Naive B cell (primary cell): ENCODE measurements around the gene BCAR3. TPM values are rescaled to one million over a fixed set of nuclear protein-coding genes. Genes with fewer than 3 reads are reported as not detected.
"Not testable (repeated sequence)": the region's sequence is repeated elsewhere in the genome, so short reads cannot be mapped to it uniquely, and the experiment has no call there.

ENCODE experiments used
- ATAC-seq, 2 donors: fragments of 150-1000 bp; cut with Tn5 transposase; 2 replicates each; pipeline ENCODE4 v1.10.0; 2021; ENCODE audit warnings: low read depth in 2 of 2, mild to moderate bottlenecking in 2 of 2, moderate library complexity in 2 of 2
- DNase-seq: peaks from one replicate; pipeline ENCODE4 v3.0.0; 2022
- H3K27ac Mint-ChIP-seq, 6 donors: one replicate each; pipeline ENCODE4 v1.8.0; 2020 to 2022; ENCODE audit warnings: mild to moderate bottlenecking in 6 of 6, mixed read lengths in 6 of 6, moderate library complexity in 5 of 6, inconsistent platforms in 2 of 6
- H3K27me3 Mint-ChIP-seq, 3 donors: one replicate each; pipeline ENCODE4 v1.8.0; 2021 to 2022; ENCODE audit warnings: mixed read lengths in 3 of 3, mild to moderate bottlenecking in 1 of 3
- H3K36me3 Mint-ChIP-seq, 2 donors: one replicate each; pipeline ENCODE4 v1.8.0; 2020 to 2022; ENCODE audit warnings: mixed read lengths in 2 of 2, inconsistent platforms in 1 of 2, mild to moderate bottlenecking in 1 of 2
- H3K4me1 Mint-ChIP-seq, 3 donors: one replicate each; pipeline ENCODE4 v1.8.0; 2020 to 2022; ENCODE audit warnings: mixed read lengths in 3 of 3, inconsistent platforms in 1 of 3, mild to moderate bottlenecking in 1 of 3, moderate library complexity in 1 of 3
- H3K4me3 Mint-ChIP-seq, 8 donors: one replicate each; pipeline ENCODE4 v1.8.0; 2020 to 2022; ENCODE audit warnings: mild to moderate bottlenecking in 8 of 8, mixed read lengths in 8 of 8, moderate library complexity in 8 of 8, inconsistent platforms in 2 of 8
- H3K9me3 Mint-ChIP-seq, 7 donors: one replicate each; pipeline ENCODE4 v1.8.0; 2020 to 2022; ENCODE audit warnings: mixed read lengths in 7 of 7, mild to moderate bottlenecking in 5 of 7, inconsistent platforms in 2 of 7, moderate library complexity in 1 of 7
- polyA plus RNA-seq, 6 donors: library from polyadenylated mRNA; unstranded; fragments of 300-500 nt; fragmentation: Illumina TruSeq; gene quantifications; one replicate each; pipeline ENCODE4 v1.2.3, GENCODE V29; 2021; ENCODE audit warnings: low read depth in 6 of 6

BCAR3 gene
- polyA plus RNA-seq, 6 donors from 2014 or later: 0.73 to 3.2 (median 1.7) TPM; not detected in 1

DNA sequence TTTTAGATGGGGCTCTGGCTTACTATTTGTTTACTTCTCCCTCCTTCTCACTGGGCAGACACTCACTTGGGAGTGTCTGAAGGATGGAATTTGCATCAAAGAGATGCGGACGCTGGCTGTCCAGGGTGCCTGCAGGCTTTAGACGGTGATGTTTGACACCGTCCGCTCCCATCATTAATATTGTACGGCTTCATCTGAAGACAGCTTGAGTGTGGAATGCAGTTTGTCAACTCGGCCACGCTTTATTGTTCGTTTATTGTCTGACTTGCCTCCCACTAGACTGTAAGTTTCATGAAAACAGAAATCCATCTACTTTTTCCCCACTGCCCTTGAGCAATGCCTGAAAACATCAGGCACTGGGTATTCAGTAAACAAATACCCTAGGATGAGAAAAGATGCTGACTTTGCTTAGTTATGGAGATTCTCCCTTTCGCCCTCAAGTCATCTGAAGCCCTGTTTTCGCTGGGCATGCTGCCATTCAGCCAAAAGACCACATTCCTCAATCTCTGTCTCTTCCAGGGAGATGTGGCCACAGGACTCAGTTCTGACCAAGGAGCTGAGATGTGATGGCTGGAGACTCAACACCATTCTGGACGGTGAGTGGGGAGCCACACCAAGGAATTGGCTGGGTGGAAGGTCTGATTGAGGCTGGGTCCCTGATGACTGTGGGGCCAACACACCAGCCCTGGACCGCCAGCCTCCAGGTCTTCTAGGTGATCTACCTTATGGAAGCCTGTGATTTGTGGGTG, 87.6 kb downstream of the BCAR3 start:
- no peaks in the 10 kb centered on the region for H3K9me3 Mint-ChIP-seq
- DNase-seq (no peak), ATAC-seq (no peak)
- H3K36me3 Mint-ChIP-seq: peaks cover 0 to 7% of the 10 kb centered on the region in 2 donors
- no peaks in the 10 kb centered on the region for H3K27me3 Mint-ChIP-seq
- peak overlapping the region in 1 of 8 donors; percentile 59 for H3K4me3 Mint-ChIP-seq
- H3K27ac Mint-ChIP-seq: peak overlapping the region in 2 of 6 donors; percentile 36 to 57
- peaks cover 16 to 19% (median 17%) of the 10 kb centered on the region in 3 donors for H3K4me1 Mint-ChIP-seq

GRCh38 chr1:93592551-93592949, 89.1 kb downstream of the BCAR3 start:
- DNase-seq (no peak), ATAC-seq (no peak)
- Mint-ChIP-seq H3K9me3 (no peaks in the 10 kb centered on the region), H3K36me3 (peaks cover 13 to 17% of the 10 kb centered on the region in 2 donors), H3K4me1 (peaks cover 18 to 30% (median 22%) of the 10 kb centered on the region in 3 donors), H3K27me3 (no peaks in the 10 kb centered on the region), H3K27ac (peak overlapping the region in 5 of 6 donors; percentile 8 to 93 (median 76)), H3K4me3 (peak overlapping the region in 4 of 8 donors; percentile 7 to 75 (median 60))

DNA sequence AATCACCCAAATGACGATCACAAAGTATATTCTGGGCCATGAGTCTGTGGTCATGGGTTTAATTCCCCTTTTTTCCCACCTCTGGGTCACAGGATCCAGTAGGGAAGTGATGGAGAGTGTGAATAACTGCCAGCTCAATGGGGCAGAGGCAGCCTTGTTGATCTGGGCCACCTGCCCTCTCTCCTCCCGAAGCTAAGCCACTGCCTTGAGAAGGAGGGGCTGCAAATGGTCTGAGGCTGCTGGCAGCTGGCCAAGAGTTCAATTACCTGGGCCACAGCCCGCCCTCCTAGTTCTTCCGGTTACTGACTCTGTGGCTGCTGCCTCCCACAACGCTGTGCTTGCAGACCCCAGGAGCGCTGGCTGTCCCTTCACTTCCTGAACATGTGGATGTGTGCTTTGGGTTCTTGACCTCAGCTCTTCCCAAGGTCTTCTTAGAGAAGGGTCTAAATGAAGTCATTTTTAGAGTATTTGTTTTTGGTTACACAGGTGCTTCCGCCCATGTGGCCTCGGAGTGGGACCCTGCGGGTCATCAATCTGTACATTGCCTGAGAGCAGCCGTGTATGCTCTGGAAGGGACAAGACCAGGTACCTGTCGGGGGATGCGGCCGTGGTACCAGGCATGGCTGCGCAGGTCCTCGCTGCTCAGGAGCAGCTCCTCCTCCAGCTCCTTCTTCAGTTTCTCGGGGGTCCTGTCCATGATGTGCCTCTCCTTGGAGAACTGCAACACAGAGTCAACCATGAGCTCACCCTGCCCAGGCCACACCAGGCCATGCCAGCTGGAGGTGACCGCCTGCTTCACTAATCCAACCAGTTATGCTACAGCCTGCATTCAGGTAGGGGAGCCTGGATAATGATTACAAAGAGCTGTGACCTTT, 89.7 kb downstream of the BCAR3 start:
- Mint-ChIP-seq H3K9me3 (no peaks in the 10 kb centered on the region), H3K4me3 (peak overlapping the region in 6 of 8 donors; percentile 59 to 88 (median 72)), H3K27ac (peak overlapping the region in 4 of 6 donors; percentile 76 to 93 (median 84)), H3K36me3 (peaks cover 13 to 17% of the 10 kb centered on the region in 2 donors), H3K4me1 (peaks cover 18 to 30% (median 22%) of the 10 kb centered on the region in 3 donors), H3K27me3 (no peaks in the 10 kb centered on the region)
- peak; percentile 31 for DNase-seq
- ATAC-seq: peak; percentile 68 to 72

GRCh38 chr1:93591291-93591675, 90.4 kb downstream of the BCAR3 start:
- not testable (repeated sequence) for DNase-seq, ATAC-seq, H3K27me3 Mint-ChIP-seq, H3K9me3 Mint-ChIP-seq
- peaks cover 15 to 17% of the 10 kb centered on the region in 2 donors for H3K36me3 Mint-ChIP-seq
- H3K4me3 Mint-ChIP-seq: peak overlapping the region in 3 of 8 donors; percentile 70 to 75 (median 74)
- H3K4me1 Mint-ChIP-seq: peaks cover 18 to 30% (median 22%) of the 10 kb centered on the region in 3 donors
- H3K27ac Mint-ChIP-seq: peak overlapping the region in 1 of 6 donors; percentile 76

DNA sequence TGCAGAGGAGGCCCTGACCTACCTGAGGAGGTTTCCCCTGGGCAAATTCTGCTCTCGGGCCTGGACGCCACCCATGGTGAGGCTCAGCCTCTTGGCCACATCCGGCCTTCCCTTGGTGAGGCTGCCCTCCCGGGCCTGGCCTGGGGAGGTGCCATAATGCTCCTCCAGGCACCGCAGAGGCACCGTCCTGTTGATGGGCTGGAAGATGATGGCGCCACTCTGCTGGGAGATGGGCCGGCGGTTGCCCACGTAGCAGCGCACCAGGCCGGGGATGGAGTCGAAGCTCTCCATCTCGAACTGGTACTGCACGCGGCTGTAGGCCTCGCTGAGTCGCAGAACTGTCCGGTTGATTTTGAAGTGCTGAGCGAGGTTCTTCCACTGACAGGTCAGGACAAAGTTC, 92.7 kb downstream of the BCAR3 start:
- H3K9me3 Mint-ChIP-seq: no peaks in the 10 kb centered on the region
- no peak for DNase-seq
- no peak for ATAC-seq
- H3K27ac Mint-ChIP-seq: no peak overlapping the region
- no peaks in the 10 kb centered on the region for H3K27me3 Mint-ChIP-seq
- H3K4me1 Mint-ChIP-seq: peaks cover 18 to 30% (median 20%) of the 10 kb centered on the region in 3 donors
- peaks cover 20 to 25% of the 10 kb centered on the region in 2 donors for H3K36me3 Mint-ChIP-seq
- H3K4me3 Mint-ChIP-seq: no peak overlapping the region

GRCh38 chr1:93588206-93588605, 93.4 kb downstream of the BCAR3 start:
- H3K27ac Mint-ChIP-seq: peak overlapping the region in 2 of 6 donors; percentile 48 to 85
- no peak for ATAC-seq
- no peaks in the 10 kb centered on the region for H3K9me3 Mint-ChIP-seq
- no peak overlapping the region for H3K4me3 Mint-ChIP-seq
- H3K27me3 Mint-ChIP-seq: no peaks in the 10 kb centered on the region
- DNase-seq: no peak
- H3K4me1 Mint-ChIP-seq: peaks cover 18 to 30% (median 20%) of the 10 kb centered on the region in 3 donors
- H3K36me3 Mint-ChIP-seq: peaks cover 20 to 27% of the 10 kb centered on the region in 2 donors

GRCh38 chr1:93587354-93587753, 94.3 kb downstream of the BCAR3 start:
- peaks cover 20 to 33% of the 10 kb centered on the region in 2 donors for H3K36me3 Mint-ChIP-seq
- H3K4me3 Mint-ChIP-seq: no peak overlapping the region
- DNase-seq (no peak), ATAC-seq (no peak)
- no peaks in the 10 kb centered on the region for H3K9me3 Mint-ChIP-seq
- peaks cover 15 to 28% (median 16%) of the 10 kb centered on the region in 3 donors for H3K4me1 Mint-ChIP-seq
- H3K27ac Mint-ChIP-seq: no peak overlapping the region
- H3K27me3 Mint-ChIP-seq: no peaks in the 10 kb centered on the region

- Mint-ChIP-seq H3K9me3 (no peaks in the 10 kb centered on the region), H3K4me3 (no peak overlapping the region), H3K27me3 (no peaks in the 10 kb centered on the region), H3K4me1 (peaks cover 4 to 17% (median 4%) of the 10 kb centered on the region in 3 donors), H3K36me3 (peaks cover 20 to 33% of the 10 kb centered on the region in 2 donors), H3K27ac (no peak overlapping the region)
- ATAC-seq (no peak), DNase-seq (no peak)
These were observed 96.3 kb downstream of the BCAR3 start for GRCh38 chr1:93585059-93585966.

DNA sequence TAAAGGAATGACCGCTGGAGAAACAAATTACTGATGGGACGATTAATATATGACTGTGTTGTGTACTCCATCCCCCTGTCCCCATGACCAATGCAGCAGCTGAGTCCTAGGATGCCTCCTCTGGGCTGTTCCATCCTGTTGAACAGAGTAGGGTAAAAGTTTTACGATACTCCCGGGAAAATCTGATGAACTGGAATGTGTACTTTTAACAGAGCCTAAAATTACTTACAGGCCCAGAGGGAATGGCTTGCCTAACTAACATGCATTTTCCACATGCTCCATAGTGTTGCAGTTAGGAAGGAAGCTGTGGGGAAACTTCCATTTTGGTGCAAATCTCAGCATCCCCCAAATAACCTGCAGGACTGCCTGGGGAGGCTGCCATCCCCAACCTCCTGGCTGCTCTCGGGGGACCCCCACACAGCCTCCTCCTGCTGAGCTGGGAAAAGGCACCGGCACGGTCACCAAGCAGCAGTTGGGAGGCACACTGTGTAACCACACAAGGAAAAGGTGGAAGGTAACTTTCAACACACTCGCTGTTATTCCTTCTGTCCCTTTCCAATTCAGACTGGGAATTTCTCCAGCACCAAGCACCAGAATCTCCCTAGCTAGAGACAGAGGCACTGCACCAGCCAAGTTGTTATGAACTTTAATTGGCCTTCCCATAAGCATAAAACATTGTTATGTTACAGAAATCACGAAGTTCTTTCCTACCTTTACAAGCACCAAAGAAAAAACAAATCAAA, 97.2 kb downstream of the BCAR3 start:
- Mint-ChIP-seq H3K27me3 (no peaks in the 10 kb centered on the region), H3K9me3 (no peaks in the 10 kb centered on the region), H3K4me3 (no peak overlapping the region), H3K4me1 (peaks cover 3 to 14% (median 4%) of the 10 kb centered on the region in 3 donors), H3K36me3 (peaks cover 20 to 30% of the 10 kb centered on the region in 2 donors), H3K27ac (no peak overlapping the region)
- no peak for ATAC-seq
- no peak for DNase-seq

DNA sequence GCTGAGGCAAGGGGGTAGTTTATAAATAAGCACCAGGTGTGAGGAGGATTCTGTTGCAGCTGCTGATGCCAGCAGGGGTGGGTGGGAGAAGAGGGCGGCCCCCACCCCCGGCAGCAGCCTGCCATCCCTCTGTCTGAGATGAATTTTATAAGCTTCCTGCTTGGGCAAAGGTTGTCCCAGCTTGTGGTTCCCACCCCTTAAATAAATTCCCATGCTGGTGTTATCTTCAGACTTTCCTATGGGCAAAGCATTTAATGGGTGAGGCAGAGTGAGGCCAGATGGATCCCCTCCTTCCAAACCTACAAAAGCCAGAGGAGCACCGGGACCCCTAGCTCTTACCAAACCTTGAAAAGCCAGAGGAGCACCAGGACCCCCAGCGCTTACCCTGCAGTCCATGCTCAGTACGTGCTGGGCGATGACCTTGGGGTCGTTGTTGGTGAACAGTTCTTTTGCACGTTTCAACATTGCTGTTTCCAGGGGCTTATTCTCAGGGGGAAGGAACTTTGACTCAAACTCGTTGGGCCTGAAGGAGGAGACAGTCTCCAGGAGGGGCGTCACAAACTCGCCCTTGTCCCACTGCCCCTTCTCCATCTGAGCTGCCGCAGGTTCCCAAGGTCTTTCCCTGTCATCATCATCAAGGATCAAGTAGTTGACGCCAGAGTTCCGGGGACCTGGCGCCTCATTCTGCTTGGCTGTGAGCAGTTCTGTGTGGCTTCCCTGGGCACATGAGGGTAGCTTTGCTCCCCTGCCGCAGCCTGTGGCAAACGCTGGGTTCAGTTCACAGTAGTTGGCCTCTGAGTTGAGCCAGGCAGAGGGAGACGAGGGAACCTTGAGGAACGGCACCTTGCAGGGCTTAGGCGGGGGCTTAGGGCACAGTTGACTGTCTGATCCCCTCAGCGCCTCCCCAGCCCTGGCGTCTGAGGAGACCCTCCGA, 99.5 kb downstream of the BCAR3 start:
- peaks cover 7 to 16% of the 10 kb centered on the region in 2 donors for H3K36me3 Mint-ChIP-seq

DNA sequence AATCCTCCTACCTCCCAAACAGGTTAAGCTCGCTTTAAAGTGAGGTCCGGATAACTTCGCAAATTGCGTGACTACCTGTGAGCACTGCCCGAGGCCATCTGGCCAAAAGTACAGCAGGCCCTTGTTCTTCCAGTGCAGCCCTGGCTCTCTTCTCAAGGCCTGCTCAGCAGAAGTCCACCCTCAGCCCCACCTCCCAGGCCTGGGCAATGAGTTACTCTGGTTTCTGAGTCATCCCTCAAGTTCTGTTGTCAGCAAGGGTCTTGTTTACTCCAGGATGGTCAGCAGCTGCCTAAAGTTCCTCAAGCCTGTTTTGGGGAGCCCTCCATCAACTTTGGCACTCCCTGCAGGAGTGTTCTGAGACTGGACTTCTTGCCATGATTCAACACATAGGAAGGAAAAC, 101.7 kb downstream of the BCAR3 start:
- Mint-ChIP-seq H3K36me3 (peaks cover 0 to 14% of the 10 kb centered on the region in 2 donors), H3K27me3 (no peaks in the 10 kb centered on the region), H3K27ac (peak overlapping the region in 1 of 6 donors; percentile 44), H3K4me1 (no peaks in the 10 kb centered on the region), H3K9me3 (no peaks in the 10 kb centered on the region), H3K4me3 (no peak overlapping the region)
- DNase-seq (no peak), ATAC-seq (no peak)

More for the DNA sequence above, 99.5 kb downstream of the BCAR3 start:
- H3K4me1 Mint-ChIP-seq: no peaks in the 10 kb centered on the region
- H3K27ac Mint-ChIP-seq: peak overlapping the region in 1 of 6 donors; percentile 76
- peak overlapping the region in 1 of 8 donors; percentile 25 for H3K4me3 Mint-ChIP-seq
- ATAC-seq: no peak
- no peaks in the 10 kb centered on the region for H3K27me3 Mint-ChIP-seq
- no peaks in the 10 kb centered on the region for H3K9me3 Mint-ChIP-seq
- no peak for DNase-seq
